Ecto neural progenitor cell (in vitro differentiated cells): ENCODE data around the gene ZNF611.
"Not testable (repeated sequence)": the region's sequence is repeated elsewhere in the genome, so short reads cannot be mapped to it uniquely, and the experiment has no call there.

ENCODE experiments used
- DNase-seq: peaks from one replicate; pipeline ENCODE4 v3.0.0-alpha.2; 2018; ENCODE audit warnings: low spot score

The ZNF611 gene

DNA sequence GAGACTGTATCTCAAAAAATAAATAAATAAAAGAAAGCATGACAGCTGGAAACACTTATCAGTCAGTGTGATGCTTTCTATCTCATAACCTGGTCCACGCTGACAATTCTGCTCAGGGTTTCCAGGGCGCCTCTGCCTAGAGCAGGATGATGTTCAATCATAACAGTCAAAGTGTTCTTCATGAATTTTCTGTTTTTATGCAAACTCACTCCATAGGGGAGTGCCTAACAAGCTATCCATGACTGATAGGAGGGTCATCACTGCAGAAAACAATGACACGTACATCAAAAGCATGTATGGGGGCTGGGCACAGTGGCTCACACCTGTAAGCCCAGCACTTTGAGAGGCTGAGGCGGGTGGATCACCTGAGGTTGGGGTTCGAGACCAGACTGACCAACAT is 55.2 kb downstream of the ZNF611 start:
- no peak for DNase-seq

- not testable (repeated sequence) for DNase-seq
These were observed 59.6 kb downstream of the ZNF611 start for GRCh38 chr19:52675239-52675638.

DNA sequence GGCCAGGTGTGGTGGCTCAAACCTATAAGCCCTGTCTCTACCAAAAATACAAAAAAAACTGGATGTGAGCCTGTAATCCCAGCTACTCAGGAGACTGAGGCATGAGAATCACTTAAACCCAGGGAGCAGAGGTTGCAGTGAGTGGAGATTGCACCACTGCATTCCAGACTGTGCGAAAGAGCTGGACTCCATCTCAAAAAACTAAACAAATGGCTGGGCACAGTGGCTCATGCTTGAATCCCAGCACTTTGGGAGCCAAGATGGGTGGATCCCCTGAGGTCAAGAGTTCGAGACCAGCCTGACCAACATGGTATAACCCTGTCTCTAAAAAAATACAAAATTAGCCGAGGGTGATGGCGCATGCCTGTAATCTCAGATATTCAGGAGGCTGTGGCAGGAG is 61.8 kb downstream of the ZNF611 start:
- no peak for DNase-seq

- no peak for DNase-seq
These were observed 64.8 kb downstream of the ZNF611 start for GRCh38 chr19:52670046-52670445.

DNA sequence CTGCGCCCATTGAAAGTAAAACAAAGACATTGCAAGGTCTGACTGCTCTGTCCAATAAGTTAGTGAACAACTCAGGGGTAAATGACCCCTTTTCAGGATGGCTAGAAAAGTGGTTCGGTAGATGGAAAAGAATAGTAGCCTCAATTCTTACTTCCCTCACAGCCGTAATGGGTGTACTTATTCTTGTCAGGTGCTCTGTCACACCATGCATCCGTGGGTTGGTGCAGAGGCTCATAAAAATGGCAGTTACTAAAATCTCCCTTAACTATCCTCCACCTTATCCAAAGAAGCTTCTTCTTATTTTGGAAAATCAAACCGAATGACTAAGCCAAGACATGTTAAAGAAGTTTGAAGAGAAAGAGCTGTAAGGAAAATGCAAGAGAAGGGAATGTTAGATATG is 65.3 kb downstream of the ZNF611 start:
- no peak for DNase-seq

- no peak for DNase-seq
These were observed 66.9 kb downstream of the ZNF611 start for GRCh38 chr19:52667972-52668371.

GRCh38 chr19:52666506-52666905 is 68.3 kb downstream of the ZNF611 start:
- DNase-seq = no peak

- DNase-seq = no peak
These were observed 69.3 kb downstream of the ZNF611 start for GRCh38 chr19:52665529-52665928.

- no peak for DNase-seq
These were observed 69.8 kb downstream of the ZNF611 start for GRCh38 chr19:52665027-52665426.

GRCh38 chr19:52664461-52664860 is 70.4 kb downstream of the ZNF611 start:
- DNase-seq = no peak

GRCh38 chr19:52662631-52663030 is 72.2 kb downstream of the ZNF611 start:
- DNase-seq = no peak

GRCh38 chr19:52660981-52661380 is 73.9 kb downstream of the ZNF611 start:
- no peak for DNase-seq

DNA sequence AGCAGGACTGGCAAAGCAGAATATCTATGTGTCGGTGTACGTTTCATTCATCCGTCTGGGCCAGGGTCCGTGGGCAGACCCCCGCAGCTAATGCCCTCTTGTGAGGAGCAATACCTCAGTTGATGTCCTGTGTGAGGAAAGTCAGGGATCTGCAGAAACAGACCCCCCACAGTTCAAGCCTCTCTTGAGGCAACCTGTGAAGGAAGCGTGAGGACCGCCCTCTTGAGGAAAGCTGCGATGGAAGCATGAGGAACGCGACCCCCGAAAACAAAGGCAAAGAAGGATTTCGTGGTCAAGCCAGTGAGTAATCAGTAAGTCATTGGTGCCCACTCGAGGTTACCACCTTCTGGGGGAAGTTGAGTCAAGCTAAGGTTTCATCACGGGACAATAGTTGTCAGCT is 75.8 kb downstream of the ZNF611 start:
- DNase-seq = no peak

DNA sequence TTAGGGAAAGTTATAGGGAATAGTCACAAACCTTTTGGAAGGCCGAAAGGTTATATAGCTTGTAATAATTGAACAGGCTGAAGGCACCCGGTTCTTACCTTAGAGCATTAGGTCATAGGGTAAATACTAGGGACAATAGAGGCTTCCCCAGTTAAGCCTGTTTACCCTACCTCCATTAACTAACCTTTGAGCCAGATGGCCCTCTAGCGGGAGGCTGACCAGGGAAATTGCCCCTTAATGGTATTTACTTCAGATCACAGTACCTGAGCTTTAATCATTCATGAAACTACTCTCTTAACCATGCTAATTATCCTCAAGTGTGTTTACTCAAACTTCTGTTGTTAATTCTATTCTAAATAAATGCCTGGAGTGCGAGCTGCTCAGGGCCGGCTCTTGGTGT is 76.2 kb downstream of the ZNF611 start:
- no peak for DNase-seq

- DNase-seq = no peak
These were observed 81.7 kb downstream of the ZNF611 start for GRCh38 chr19:52653161-52653560.
